ENCODE data around the gene NTSR1. TPM values are rescaled to one million over a fixed set of nuclear protein-coding genes. Genes with fewer than 3 reads are reported as not detected.

NTSR1 gene
- total and polyA plus RNA-seq, 2 of the 13 experiments (the other 11 are each of a cell fraction or from before 2014, with no cell fraction given): 0.09 to 0.12 TPM

- TF ChIP-seq PTBP1 (IDR thresholded peaks at IDR 0.05; ENCODE audit: low read depth, low read length, poor library complexity, severe bottlenecking): no peak
- TF ChIP-seq ZNF101 (CRISPR knock-in tag; IDR thresholded peaks at IDR 0.05; ENCODE audit: borderline replicate concordance, low read depth): no peak
- no peak for TF ChIP-seq ZKSCAN8 (CRISPR knock-in tag; IDR thresholded peaks at IDR 0.05; ENCODE audit: borderline replicate concordance)
- TF ChIP-seq NRL (CRISPR knock-in tag; IDR thresholded peaks at IDR 0.05; ENCODE audit: borderline replicate concordance): peak; percentile 58
- peak; percentile 89; the same call in 1 of the 2 replicates for TF ChIP-seq ZNF441 (CRISPR knock-in tag; IDR thresholded peaks at IDR 0.05; ENCODE audit: borderline replicate concordance)
- no peak for TF ChIP-seq GATAD2A (CRISPR knock-in tag; IDR thresholded peaks at IDR 0.05)
- no peak for TF ChIP-seq AFF4 (CRISPR knock-in tag; IDR thresholded peaks at IDR 0.05)
- no peak for TF ChIP-seq ZNF20 (CRISPR knock-in tag; IDR thresholded peaks at IDR 0.05)
- TF ChIP-seq RAD21 (CRISPR knock-in tag; IDR thresholded peaks at IDR 0.05): no peak
- TF ChIP-seq HMGA1 (CRISPR knock-in tag; conservative IDR thresholded peaks at IDR 0.05): no peak
- peak; percentile 55; the same call in 1 of the 2 replicates for TF ChIP-seq ZFX (CRISPR knock-in tag; IDR thresholded peaks at IDR 0.05; ENCODE audit: low read depth)
- TF ChIP-seq ATRX (CRISPR knock-in tag; IDR thresholded peaks at IDR 0.05; ENCODE audit: borderline replicate concordance): no peak
- no peak for TF ChIP-seq ZNF12 (CRISPR knock-in tag; IDR thresholded peaks at IDR 0.05)
- no peak for TF ChIP-seq ZNF207 (IDR thresholded peaks at IDR 0.05; ENCODE audit: borderline replicate concordance)
- TF ChIP-seq IRX3 (CRISPR knock-in tag; IDR thresholded peaks at IDR 0.05; ENCODE audit: borderline replicate concordance, low read depth): no peak
- TF ChIP-seq MXI1 (IDR thresholded peaks at IDR 0.05; ENCODE audit: borderline replicate concordance, low read depth, low read length): no peak
- TF ChIP-seq SCMH1 (CRISPR knock-in tag; IDR thresholded peaks at IDR 0.05; ENCODE audit: borderline replicate concordance): no peak
- TF ChIP-seq ZNF331 (CRISPR knock-in tag; IDR thresholded peaks at IDR 0.05): no peak
- TF ChIP-seq ZNF460 (CRISPR knock-in tag; IDR thresholded peaks at IDR 0.05; ENCODE audit: borderline replicate concordance): no peak
- TF ChIP-seq RARA (CRISPR knock-in tag; IDR thresholded peaks at IDR 0.05): no peak
- TF ChIP-seq RXRA (CRISPR knock-in tag; IDR thresholded peaks at IDR 0.05): 0 out of 2 replicates have a peak, but pooled peaks have one; percentile 21
- 0 out of 2 replicates have a peak, but pooled peaks have one; percentile 4 for TF ChIP-seq ZNF629 (CRISPR knock-in tag; conservative IDR thresholded peaks at IDR 0.05)
- peak; percentile 35 for TF ChIP-seq MED8 (CRISPR knock-in tag; IDR thresholded peaks at IDR 0.05; ENCODE audit: insufficient replicate concordance)
- TF ChIP-seq ZNF740 (CRISPR knock-in tag; IDR thresholded peaks at IDR 0.05): no peak
- no peak for TF ChIP-seq ZNF317 (CRISPR knock-in tag; IDR thresholded peaks at IDR 0.05)
- TF ChIP-seq MXD4 (CRISPR knock-in tag; IDR thresholded peaks at IDR 0.05): no peak
- TF ChIP-seq ZBTB21 (CRISPR knock-in tag; IDR thresholded peaks at IDR 0.05): no peak
Measured at GRCh38 chr20:62752671-62753501, 44.2 kb downstream of the NTSR1 start (continued).
